Keratinocyte (primary cell): Measurements from ENCODE around the gene COIL. TPM values are rescaled to one million over a fixed set of nuclear protein-coding genes. Genes with fewer than 3 reads are reported as not detected.

Source experiments
- DNase-seq: peaks from one replicate; pipeline ENCODE4 v3.0.0-alpha.2; 2011; ENCODE audit warnings: low read depth, missing footprints, low spot score
- FAIRE-seq: peaks from 2 replicates; lab custom pipeline; 2011; peaks lifted over from hg19 to GRCh38; lab: Jason Lieb, UNC
- H2AFZ ChIP-seq: 2 replicates; pipeline ENCODE4 v1.6.0; 2012; ENCODE audit warnings: low read length, control low read depth, inconsistent platforms; ENCODE audit not compliant: control insufficient read depth
- H3K27ac ChIP-seq: 2 replicates; pipeline ENCODE4 v1.5.1; 2011; ENCODE audit warnings: low read length; ENCODE audit not compliant: control insufficient read depth, insufficient read depth
- H3K27me3 ChIP-seq: 3 replicates; pipeline ENCODE4 v1.6.0; 2011; ENCODE audit warnings: low read length; ENCODE audit not compliant: control insufficient read depth, insufficient read depth; ENCODE audit errors: extremely low read depth
- H3K36me3 ChIP-seq, 2 experiments: 2 replicates in 1 of 2; 3 replicates in 1 of 2; pipeline ENCODE4 v1.5.1; 2011; ENCODE audit warnings: low read length in 2 of 2, mild to moderate bottlenecking in 1 of 2; ENCODE audit not compliant: control insufficient read depth in 2 of 2, insufficient read depth in 2 of 2; ENCODE audit errors: extremely low read depth in 1 of 2
- H3K4me1 ChIP-seq: 3 replicates; pipeline ENCODE4 v1.5.1; 2011; ENCODE audit warnings: low read length; ENCODE audit not compliant: control insufficient read depth, insufficient read depth; ENCODE audit errors: extremely low read depth
- H3K4me2 ChIP-seq: 3 replicates; pipeline ENCODE4 v1.6.0; 2011; ENCODE audit warnings: low read depth, low read length; ENCODE audit not compliant: control insufficient read depth, insufficient read depth; ENCODE audit errors: extremely low read depth
- H3K4me3 ChIP-seq, 3 experiments: fragments of 200-600 bp in 1 of 3; sonication (generic) in 1 of 3; 2 replicates in 2 of 3; 3 replicates in 1 of 3; pipeline ENCODE4 v1.5.1; 2011 to 2016; ENCODE audit warnings: low read length in 3 of 3, mild to moderate bottlenecking in 3 of 3, control low read depth in 2 of 3, inconsistent platforms in 1 of 3, low read depth in 1 of 3, mixed read lengths in 1 of 3, mixed run types in 1 of 3, moderate library complexity in 1 of 3; ENCODE audit not compliant: control insufficient read depth in 2 of 3, insufficient read depth in 2 of 3; ENCODE audit errors: extremely low read depth in 1 of 3
- H3K79me2 ChIP-seq: 2 replicates; pipeline ENCODE4 v1.6.0; 2012; ENCODE audit warnings: low read length; ENCODE audit not compliant: control insufficient read depth, insufficient read depth
- H3K9ac ChIP-seq: 3 replicates; pipeline ENCODE4 v1.6.0; 2011; ENCODE audit warnings: low read length; ENCODE audit not compliant: control insufficient read depth, insufficient read depth; ENCODE audit errors: extremely low read depth
- H3K9me1 ChIP-seq: 3 replicates; pipeline ENCODE4 v1.6.0; 2011; ENCODE audit warnings: low read length; ENCODE audit not compliant: control insufficient read depth, insufficient read depth; ENCODE audit errors: extremely low read depth
- H3K9me3 ChIP-seq: 2 replicates; pipeline ENCODE4 v1.5.1; 2012; ENCODE audit warnings: low read depth, low read length; ENCODE audit not compliant: control insufficient read depth
- H4K20me1 ChIP-seq: 3 replicates; pipeline ENCODE4 v1.6.0; 2011; ENCODE audit warnings: low read length; ENCODE audit not compliant: control insufficient read depth, insufficient read depth; ENCODE audit errors: extremely low read depth
- CTCF ChIP-seq, 3 experiments: IDR thresholded peaks in 1 of 3; conservative IDR thresholded peaks in 1 of 3; optimal IDR thresholded peaks in 1 of 3; 2 replicates in 2 of 3; 3 replicates in 1 of 3; pipeline versions ENCODE3 to v1.5.1; 2011; ENCODE audit warnings: low read length in 3 of 3, mild to moderate bottlenecking in 3 of 3, moderate library complexity in 2 of 3, control low read depth in 1 of 3, inconsistent platforms in 1 of 3; ENCODE audit not compliant: insufficient read depth in 2 of 3; ENCODE audit errors: extremely low read depth in 1 of 3
- EZH2 ChIP-seq: IDR thresholded peaks from one replicate; pipeline ENCODE4 v1.6.1; 2012; ENCODE audit warnings: inconsistent platforms, mild to moderate bottlenecking, low read length, moderate library complexity
- dilution Hi-C: fragments of 300-500 bp; cut with MboI; formaldehyde crosslinking; loops from one replicate; pipeline ENCODE4 v1.7.0; 2020; ENCODE audit warnings: low sequenced_read_pairs; ENCODE audit not compliant: extremely low pct_ligation_motif_present
- polyA plus RNA-seq, 5 experiments: library from polyadenylated mRNA; depleted of rRNA in 3 of 5; stranded (reverse) in 3 of 5; stranded (forward) in 1 of 5; unstranded in 1 of 5; fragments of >200 nt; gene quantifications; 1 replicate in 1 of 5; 2 replicates in 3 of 5; 3 replicates in 1 of 5; pipeline versions ENCODE4 v1.2.1 to v1.2.3, GENCODE V29; 2011 to 2012; ENCODE audit warnings: missing spikeins in 2 of 5, low read depth in 1 of 5, low replicate concordance in 1 of 5

Gene COIL
- polyA plus RNA-seq, 1 donor (not counting 4 experiments of a cell fraction or from before 2014, with no cell fraction given) = 11.6 TPM

DNA sequence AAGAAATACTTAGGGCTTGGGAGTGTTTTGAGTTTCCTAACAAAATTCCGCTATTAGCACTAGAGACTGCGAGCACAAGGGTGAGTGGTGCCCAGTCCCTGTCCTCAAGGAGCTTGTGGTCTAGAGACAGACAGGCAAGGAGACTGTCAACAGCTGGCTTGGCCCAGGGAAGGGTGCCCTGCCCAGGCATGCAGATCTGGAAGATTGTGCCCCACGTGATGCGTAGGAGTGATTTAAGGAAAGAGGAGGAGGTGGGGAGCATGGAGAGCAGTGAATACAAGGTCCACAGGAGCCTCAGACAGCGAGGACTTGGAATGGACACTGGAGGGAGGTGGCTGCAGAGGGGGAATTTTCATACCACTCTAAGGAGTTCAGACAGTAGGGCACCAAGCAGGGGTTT is 42.1 kb upstream of the COIL start:
- peaks cover 0 to 2% of the 10 kb centered on the region in 2 experiments for H3K36me3 ChIP-seq
- no peaks in the 10 kb centered on the region for H3K4me1 ChIP-seq
- H2AFZ ChIP-seq = no peak overlapping the region
- no peaks in the 10 kb centered on the region for H3K9me3 ChIP-seq
- FAIRE-seq (no peak), DNase-seq (no peak)
- H3K9ac ChIP-seq = no peak overlapping the region
- dilution Hi-C loops = no loop called here
- H4K20me1 ChIP-seq = no peaks in the 10 kb centered on the region
- no peak overlapping the region for H3K27ac ChIP-seq
- no peak overlapping the region for H3K4me3 ChIP-seq
- no peak overlapping the region for H3K4me2 ChIP-seq
- no peaks in the 10 kb centered on the region for H3K9me1 ChIP-seq
- H3K27me3 ChIP-seq = no peaks in the 10 kb centered on the region
- no peaks in the 10 kb centered on the region for H3K79me2 ChIP-seq
- TF ChIP-seq EZH2 (no peak), CTCF (optimal IDR thresholded peaks at IDR 0.05 in 1 of 3, IDR thresholded peaks at IDR 0.05 in 1 of 3, conservative IDR thresholded peaks at IDR 0.05 in 1 of 3; ENCODE audit: extremely low read depth in 1 of 3, insufficient read depth in 2 of 3, low read length in 3 of 3) (no peak)

- H3K9me1 ChIP-seq = no peaks in the 10 kb centered on the region
- H4K20me1 ChIP-seq = no peaks in the 10 kb centered on the region
- no peak overlapping the region for H3K4me2 ChIP-seq
- no peak overlapping the region for H2AFZ ChIP-seq
- H3K9ac ChIP-seq = no peak overlapping the region
- peaks cover 0 to 2% of the 10 kb centered on the region in 2 experiments for H3K36me3 ChIP-seq
- H3K27ac ChIP-seq = no peak overlapping the region
- H3K9me3 ChIP-seq = no peaks in the 10 kb centered on the region
- no peaks in the 10 kb centered on the region for H3K27me3 ChIP-seq
- H3K79me2 ChIP-seq = no peaks in the 10 kb centered on the region
- TF ChIP-seq CTCF (optimal IDR thresholded peaks at IDR 0.05 in 1 of 3, IDR thresholded peaks at IDR 0.05 in 1 of 3, conservative IDR thresholded peaks at IDR 0.05 in 1 of 3; ENCODE audit: extremely low read depth in 1 of 3, insufficient read depth in 2 of 3, low read length in 3 of 3) (no peak), EZH2 (no peak)
- dilution Hi-C loops = no loop called here
- FAIRE-seq (no peak), DNase-seq (no peak)
- no peaks in the 10 kb centered on the region for H3K4me1 ChIP-seq
- H3K4me3 ChIP-seq = no peak overlapping the region
Observed at GRCh38 chr17:57001541-57001940, 40.7 kb upstream of the COIL start.
